CD4-positive, alpha-beta T cell treated with Interleukin-6 at 100 ng/mL for 8 hours (primary cell): ENCODE data around the gene ZFYVE26.
"Not testable (repeated sequence)": the region's sequence is repeated elsewhere in the genome, so short reads cannot be mapped to it uniquely, and the experiment has no call there.

Experiments used
- DNase-seq: peaks from one replicate; pipeline ENCODE4 v3.0.0-alpha.2; 2020; ENCODE audit warnings: mixed read lengths, low spot score

The ZFYVE26 gene

GRCh38 chr14:67816326-67817002, at the start of gene ZFYVE26:
Gene ZFYVE26, minus strand, starts transcription at chr14:67816590. Its CDS starts 627 bp downstream, at chr14:67815963.
- peak; percentile 90 for DNase-seq

- no peak for DNase-seq
These were observed 46.8 kb upstream of the ZFYVE26 start for GRCh38 chr14:67863223-67863622.

GRCh38 chr14:67859169-67859749, 42.9 kb upstream of the ZFYVE26 start:
- no peak for DNase-seq

- DNase-seq, result no peak
These were observed 41.5 kb upstream of the ZFYVE26 start for GRCh38 chr14:67857778-67858350.

- no peak for DNase-seq
These were observed 40.4 kb upstream of the ZFYVE26 start for GRCh38 chr14:67856827-67857226.

- no peak for DNase-seq
These were observed 37.3 kb upstream of the ZFYVE26 start for GRCh38 chr14:67853715-67854114.

- no peak for DNase-seq
These were observed 36.7 kb upstream of the ZFYVE26 start for GRCh38 chr14:67852926-67853604.

GRCh38 chr14:67851785-67852410, 35.5 kb upstream of the ZFYVE26 start:
- DNase-seq, result no peak

GRCh38 chr14:67850066-67850830, 33.9 kb upstream of the ZFYVE26 start:
- no peak for DNase-seq

GRCh38 chr14:67846029-67846610, 29.7 kb upstream of the ZFYVE26 start:
- DNase-seq, result no peak

GRCh38 chr14:67837011-67837624, 20.7 kb upstream of the ZFYVE26 start:
- peak; percentile 58 for DNase-seq

- DNase-seq, result no peak
These were observed 19.2 kb upstream of the ZFYVE26 start for GRCh38 chr14:67835596-67835995.

GRCh38 chr14:67833403-67833802, 17.0 kb upstream of the ZFYVE26 start:
- no peak for DNase-seq

- no peak for DNase-seq
These were observed 14.7 kb upstream of the ZFYVE26 start for GRCh38 chr14:67831113-67831512.

- no peak for DNase-seq
These were observed 4.7 kb upstream of the ZFYVE26 start for GRCh38 chr14:67821121-67821520.

GRCh38 chr14:67820428-67820971, 4.1 kb upstream of the ZFYVE26 start:
- DNase-seq, result no peak

- peak; percentile 84 for DNase-seq
These were observed 3.4 kb upstream of the ZFYVE26 start, which contains the start of gene RAD51B for GRCh38 chr14:67819563-67820421. Gene RAD51B, plus strand, starts transcription at chr14:67819779.

- DNase-seq, result not testable (repeated sequence)
These were observed 2.1 kb upstream of the ZFYVE26 start for GRCh38 chr14:67818476-67818875.

- no peak for DNase-seq
These were observed 1.5 kb upstream of the ZFYVE26 start for GRCh38 chr14:67817750-67818438.
